B cell (primary cell): Measurements from ENCODE around the gene TTC27.

Experiments
- CTCF ChIP-seq: fragments of 200-600 bp; IDR thresholded peaks from one replicate; pipeline ENCODE4 v1.8.0; 2022; ENCODE audit warnings: antibody characterized with exemption, mild to moderate bottlenecking
- EZH2 ChIP-seq: IDR thresholded peaks from 2 replicates; pipeline ENCODE4 v1.6.1; 2012; ENCODE audit warnings: borderline replicate concordance, low read depth, mild to moderate bottlenecking, moderate library complexity, low read length; ENCODE audit not compliant: insufficient read depth, poor library complexity, severe bottlenecking

GRCh38 chr2:32666704-32667103, 38.9 kb downstream of the TTC27 start:
- no peak for TF ChIP-seq CTCF
- no peak for TF ChIP-seq EZH2
